ENCODE results near the gene ATP1A4. TPM values are rescaled to one million over a fixed set of nuclear protein-coding genes. Genes with fewer than 3 reads are reported as not detected.

The ATP1A4 gene
- total and polyA plus RNA-seq, 2 of the 13 experiments (the other 11 are each of a cell fraction or from before 2014, with no cell fraction given), result not detected

GRCh38 chr1:160226623-160227022 lies 75.2 kb downstream of the ATP1A4 start (continued):
- TF ChIP-seq, protein P1, sequence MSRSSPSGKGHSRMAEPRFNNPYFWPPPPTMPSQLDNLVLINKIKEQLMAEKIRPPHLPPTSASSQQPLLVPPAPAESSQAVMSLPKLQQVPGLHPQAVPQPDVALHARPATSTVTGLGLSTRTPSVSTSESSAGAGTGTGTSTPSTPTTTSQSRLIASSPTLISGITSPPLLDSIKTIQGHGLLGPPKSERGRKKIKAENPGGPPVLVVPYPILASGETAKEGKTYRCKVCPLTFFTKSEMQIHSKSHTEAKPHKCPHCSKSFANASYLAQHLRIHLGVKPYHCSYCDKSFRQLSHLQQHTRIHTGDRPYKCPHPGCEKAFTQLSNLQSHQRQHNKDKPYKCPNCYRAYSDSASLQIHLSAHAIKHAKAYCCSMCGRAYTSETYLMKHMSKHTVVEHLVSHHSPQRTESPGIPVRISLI (CRISPR knock-in tag; IDR thresholded peaks at IDR 0.05; ENCODE audit: borderline replicate concordance), result no peak
- TF ChIP-seq ZNF275 (CRISPR knock-in tag; IDR thresholded peaks at IDR 0.05; ENCODE audit: borderline replicate concordance), result no peak

DNA sequence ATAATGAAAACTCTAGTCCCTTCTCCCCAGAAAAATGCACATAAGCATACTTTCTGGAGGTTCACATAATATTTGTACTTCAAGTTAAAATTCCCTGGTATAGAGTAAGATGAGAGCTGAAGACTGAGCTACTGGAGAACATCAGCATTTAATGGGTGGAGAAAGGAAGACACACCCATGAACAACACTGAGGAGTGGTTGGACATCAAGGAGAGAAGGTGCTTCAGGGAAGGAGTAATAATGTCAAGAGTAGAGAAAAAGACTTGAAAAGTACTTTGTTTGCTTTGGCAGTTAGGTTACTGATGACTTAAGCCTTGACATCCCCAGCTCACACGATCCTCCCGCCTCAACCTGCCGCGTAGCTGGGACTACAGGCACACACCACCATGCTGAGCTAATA lies 75.6 kb downstream of the ATP1A4 start:
- Histone ChIP-seq H3K9ac (ENCODE audit: insufficient read depth, low read depth, low read length) (no peak overlapping the region), H4K20me1 (ENCODE audit: insufficient read depth, low read length) (no peaks in the 10 kb centered on the region), H3K27ac (ENCODE audit: extremely low read length, insufficient read depth, low read length) (no peak overlapping the region), H3K4me2 (ENCODE audit: low read depth, low read length) (no peak overlapping the region), H3K36me3 (replicated peaks in 1 of 2; ENCODE audit: control insufficient read depth in 1 of 2, insufficient read depth in 2 of 2, low read length in 2 of 2) (peaks cover 41 to 97% of the 10 kb centered on the region in 2 experiments), H3K9me3 (ENCODE audit: low read length) (no peaks in the 10 kb centered on the region), H3K27me3 (ENCODE audit: control insufficient read depth in 1 of 2, insufficient read depth in 2 of 2, low read length in 2 of 2) (no peaks in the 10 kb centered on the region), H3K79me2 (ENCODE audit: insufficient read depth, low read length) (no peaks in the 10 kb centered on the region), H3K4me3 (replicated peaks in 1 of 3; ENCODE audit: insufficient read depth in 1 of 3, low read depth in 2 of 3, low read length in 3 of 3) (no peak overlapping the region), H2AFZ (ENCODE audit: low read length) (no peak overlapping the region), H3K4me1 (ENCODE audit: insufficient read depth, low read length) (no peaks in the 10 kb centered on the region)
- BruUV-seq (replicated peaks), result no TSS peak
- no peak for FAIRE-seq
- 95% methylated on average over 4 of the region's 4 CpGs for WGBS (ENCODE audit: low lambda C conversion rate)
- ATAC-seq, result no peak
- no peak for DNase-seq (ENCODE audit: low spot score)
- in situ Hi-C loops (cut with HindIII; ENCODE audit: extremely low pct_ligation_motif_present, low pct_unique_long_range_greater_than_20kb), result no loop called here
- ChIA-PET CTCF (ENCODE audit: low intra/inter-chr PET ratio, low total read pairs) (no interaction called here), POLR2A (interaction anchor here (1.4 kb wide), 1 partner anchor 36 kb away, joined by 3 read pairs; the partner anchor contains the start of gene DCAF8)
- intact Hi-C loops (cut with micrococcal nuclease; ENCODE audit: unreplicated experiment), result no loop called here
- TF ChIP-seq ZNF460 (CRISPR knock-in tag; IDR thresholded peaks at IDR 0.05; ENCODE audit: borderline replicate concordance) (no peak), ZNF589 (CRISPR knock-in tag; conservative IDR thresholded peaks at IDR 0.05) (no peak), CCAR2 (optimal IDR thresholded peaks at IDR 0.05; ENCODE audit: low read depth, low read length) (no peak), FOXK1 (CRISPR knock-in tag; IDR thresholded peaks at IDR 0.05; ENCODE audit: borderline replicate concordance, low read depth) (no peak), KAT2B (IDR thresholded peaks at IDR 0.05; ENCODE audit: borderline replicate concordance, low read depth, low read length) (no peak), ZNF670 (CRISPR knock-in tag; IDR thresholded peaks at IDR 0.05; ENCODE audit: borderline replicate concordance) (no peak), RFX3 (CRISPR knock-in tag; IDR thresholded peaks at IDR 0.05) (no peak), NR0B2 (CRISPR knock-in tag; IDR thresholded peaks at IDR 0.05) (no peak), BRD4 (CRISPR knock-in tag; IDR thresholded peaks at IDR 0.05) (no peak), MED1 (CRISPR knock-in tag; IDR thresholded peaks at IDR 0.05) (no peak), ZFP36L2 (CRISPR knock-in tag; IDR thresholded peaks at IDR 0.05) (no peak), HMGXB3 (CRISPR knock-in tag; IDR thresholded peaks at IDR 0.05; ENCODE audit: borderline replicate concordance) (no peak), ZBTB26 (CRISPR knock-in tag; IDR thresholded peaks at IDR 0.05; ENCODE audit: borderline replicate concordance) (no peak)

All from HepG2 (cell line).